ENCODE measurements around the gene SHFL.

Gene SHFL

DNA sequence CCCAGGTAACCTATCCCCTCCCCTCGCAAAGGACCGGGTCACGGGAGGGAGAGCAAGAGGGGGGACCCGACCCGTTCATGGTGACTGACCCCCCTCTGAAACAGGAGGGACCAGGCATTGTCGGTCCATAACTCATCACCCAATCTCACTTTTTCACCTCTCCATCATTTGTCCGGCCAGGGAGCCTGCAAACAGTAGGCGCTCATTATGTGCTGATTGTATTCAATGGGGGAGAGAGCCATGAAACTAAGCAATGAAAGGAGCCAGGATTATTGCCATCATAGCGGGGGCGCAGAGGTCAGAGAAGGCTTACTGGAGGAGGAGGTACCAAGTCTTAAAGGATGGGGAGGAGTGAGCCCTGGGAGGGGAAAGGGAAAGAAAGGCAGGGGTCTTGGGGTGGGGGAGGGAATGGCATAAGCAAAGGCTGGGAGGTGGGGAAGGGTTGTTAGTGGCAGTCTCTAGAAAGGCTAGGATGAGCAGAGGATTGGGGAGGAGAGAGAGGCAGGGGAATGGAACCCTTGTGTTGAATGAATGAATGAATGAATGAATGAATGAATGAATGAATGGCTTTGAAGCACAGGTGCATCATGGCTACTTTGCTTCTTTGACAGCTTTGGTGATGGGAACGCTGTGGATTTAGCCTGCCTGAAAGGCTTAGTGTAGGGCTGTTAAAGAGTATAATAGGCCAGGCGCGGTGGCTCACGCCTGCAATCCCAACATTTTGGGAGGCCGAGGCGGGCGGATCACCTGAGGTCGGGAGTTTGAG lies 1.4 kb downstream of the SHFL start:
- peaks cover 4% of the 10 kb centered on the region for H3K79me1 ChIP-seq (replicated peaks; ENCODE audit: low read length, poor library complexity, severe bottlenecking)
- peaks cover 9% of the 10 kb centered on the region for H3K4me1 ChIP-seq (ENCODE audit: control insufficient read depth, insufficient read depth, low read depth, low read length)
- no peak overlapping the region for H3K27ac ChIP-seq (ENCODE audit: low read length, poor library complexity, severe bottlenecking)
- H3K9me3 ChIP-seq (ENCODE audit: control insufficient read depth, low read length), result no peaks in the 10 kb centered on the region
- peak overlapping the region; percentile 72 for H3K4me2 ChIP-seq (ENCODE audit: low read length, poor library complexity, severe bottlenecking)
- no peak overlapping the region for H2BK120ac ChIP-seq (ENCODE audit: low read depth, low read length)
- H3K23ac ChIP-seq (ENCODE audit: low read length in 2 of 2), result peak overlapping the region in 1 of 2 experiments; percentile 10
- H2AK5ac ChIP-seq (ENCODE audit: low read length, severe bottlenecking), result no peak overlapping the region
- no peak overlapping the region for H2BK12ac ChIP-seq (ENCODE audit: low read length in 2 of 2)
- H3K4ac ChIP-seq (ENCODE audit: low read depth in 1 of 2, low read length in 2 of 2), result no peak overlapping the region
- H3K36me3 ChIP-seq (ENCODE audit: control insufficient read depth in 1 of 2, insufficient read depth in 2 of 2, low read depth in 1 of 2, low read length in 2 of 2), result peaks cover 33 to 34% of the 10 kb centered on the region in 2 experiments
- no peak for DNase-seq
- peak overlapping the region; percentile 95 for H3K9ac ChIP-seq (ENCODE audit: low read length)
- H2AFZ ChIP-seq (ENCODE audit: low read depth, low read length), result no peak overlapping the region
- H2BK5ac ChIP-seq (ENCODE audit: low read depth, low read length, poor library complexity, severe bottlenecking), result no peak overlapping the region
- H3K14ac ChIP-seq (ENCODE audit: low read length in 2 of 2), result no peak overlapping the region
- H3K4me3 ChIP-seq (ENCODE audit: insufficient read depth in 1 of 2, low read depth in 1 of 2, low read length in 2 of 2), result peak overlapping the region in 1 of 2 experiments; percentile 93
- H4K91ac ChIP-seq (ENCODE audit: low read length), result no peak overlapping the region
- H3K18ac ChIP-seq (ENCODE audit: low read depth in 1 of 2, low read length in 2 of 2), result no peak overlapping the region
- WGBS, result 83% methylated on average over 17 of the region's 18 CpGs
- peak overlapping the region; percentile 19 for H4K8ac ChIP-seq (ENCODE audit: low read length)
- H2BK15ac ChIP-seq (ENCODE audit: low read depth, poor library complexity, severe bottlenecking), result no peak overlapping the region
- H3K27me3 ChIP-seq (ENCODE audit: control insufficient read depth in 1 of 2, insufficient read depth in 1 of 2, low read length in 2 of 2), result no peaks in the 10 kb centered on the region

DNA sequence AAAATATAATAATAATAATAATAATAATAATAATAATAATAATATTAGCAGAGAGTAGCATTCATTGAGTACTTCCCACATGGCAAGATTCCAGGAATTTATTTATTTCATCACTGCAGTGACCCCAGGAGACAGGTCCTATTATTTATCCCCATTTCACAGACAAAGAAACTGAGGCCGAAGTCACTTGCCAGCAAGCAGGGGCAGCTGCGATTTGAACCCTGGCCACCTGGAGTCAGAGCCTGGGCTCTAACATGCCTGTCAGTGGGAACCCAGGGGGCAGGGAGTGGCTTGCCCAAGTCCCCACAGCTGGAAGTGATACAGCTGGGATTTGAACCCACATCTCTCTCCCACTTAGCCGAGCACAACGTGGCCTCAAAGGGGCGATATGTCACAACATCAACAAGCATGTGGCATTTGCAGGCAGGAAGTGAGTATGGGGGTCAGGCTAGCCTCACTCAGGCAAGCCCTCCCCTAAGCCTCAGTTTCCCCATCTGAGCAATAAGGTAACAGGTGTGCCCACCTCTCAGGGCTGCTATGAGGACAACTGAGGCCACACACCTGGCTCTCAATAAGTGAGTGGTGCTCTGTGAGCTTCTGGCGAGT lies 2.9 kb downstream of the SHFL start:
- peaks cover 9% of the 10 kb centered on the region for H3K4me1 ChIP-seq (ENCODE audit: control insufficient read depth, insufficient read depth, low read depth, low read length)
- peaks cover 44 to 49% of the 10 kb centered on the region in 2 experiments for H3K36me3 ChIP-seq (ENCODE audit: control insufficient read depth in 1 of 2, insufficient read depth in 2 of 2, low read depth in 1 of 2, low read length in 2 of 2)
- no peak overlapping the region for H2BK120ac ChIP-seq (ENCODE audit: low read depth, low read length)
- H3K18ac ChIP-seq (ENCODE audit: low read depth in 1 of 2, low read length in 2 of 2), result no peak overlapping the region
- H2BK5ac ChIP-seq (ENCODE audit: low read depth, low read length, poor library complexity, severe bottlenecking), result no peak overlapping the region
- H4K91ac ChIP-seq (ENCODE audit: low read length), result no peak overlapping the region
- no peak for DNase-seq
- no peak overlapping the region for H3K4me2 ChIP-seq (ENCODE audit: low read length, poor library complexity, severe bottlenecking)
- H3K23ac ChIP-seq (ENCODE audit: low read length in 2 of 2), result no peak overlapping the region
- no peak overlapping the region for H4K8ac ChIP-seq (ENCODE audit: low read length)
- no peak overlapping the region for H3K4ac ChIP-seq (ENCODE audit: low read depth in 1 of 2, low read length in 2 of 2)
- H3K4me3 ChIP-seq (ENCODE audit: insufficient read depth in 1 of 2, low read depth in 1 of 2, low read length in 2 of 2), result no peak overlapping the region
- no peaks in the 10 kb centered on the region for H3K9me3 ChIP-seq (ENCODE audit: control insufficient read depth, low read length)
- no peak overlapping the region for H3K27ac ChIP-seq (ENCODE audit: low read length, poor library complexity, severe bottlenecking)
- no peak overlapping the region for H3K9ac ChIP-seq (ENCODE audit: low read length)
- no peak overlapping the region for H2BK12ac ChIP-seq (ENCODE audit: low read length in 2 of 2)
- no peak overlapping the region for H2AFZ ChIP-seq (ENCODE audit: low read depth, low read length)
- H3K27me3 ChIP-seq (ENCODE audit: control insufficient read depth in 1 of 2, insufficient read depth in 1 of 2, low read length in 2 of 2), result no peaks in the 10 kb centered on the region
- no peak overlapping the region for H2BK15ac ChIP-seq (ENCODE audit: low read depth, poor library complexity, severe bottlenecking)
- H3K14ac ChIP-seq (ENCODE audit: low read length in 2 of 2), result no peak overlapping the region
- H2AK5ac ChIP-seq (ENCODE audit: low read length, severe bottlenecking), result no peak overlapping the region
- 94% methylated on average over 6 of the region's 6 CpGs for WGBS
- H3K79me1 ChIP-seq (replicated peaks; ENCODE audit: low read length, poor library complexity, severe bottlenecking), result peaks cover 4% of the 10 kb centered on the region

DNA sequence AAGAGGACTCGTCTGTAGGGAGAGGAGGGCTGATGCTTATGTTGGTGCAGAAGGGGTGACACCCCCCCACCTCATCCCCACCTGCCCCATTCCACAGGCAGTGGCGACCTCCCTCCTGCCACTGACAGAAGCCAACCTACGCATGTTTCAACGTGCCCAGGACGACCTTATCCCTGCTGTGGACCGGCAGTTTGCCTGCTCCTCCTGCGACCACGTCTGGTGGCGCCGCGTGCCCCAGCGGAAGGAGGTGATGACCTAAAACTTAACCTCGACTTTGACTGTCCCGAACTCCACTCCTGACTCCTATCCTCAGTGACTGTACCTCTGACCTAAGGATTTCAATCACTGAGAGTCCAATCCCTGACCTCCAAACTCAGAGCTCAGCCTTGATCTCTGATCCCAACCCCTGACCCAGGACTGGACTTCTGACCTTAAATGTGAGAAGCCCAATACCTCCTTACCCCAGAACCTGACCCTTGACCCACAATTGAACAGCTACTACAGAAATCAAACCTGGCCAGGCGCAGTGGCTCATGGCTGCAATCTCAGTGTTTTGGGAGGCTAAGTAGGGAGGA lies 3.8 kb downstream of the SHFL start:
- H3K79me1 ChIP-seq (replicated peaks; ENCODE audit: low read length, poor library complexity, severe bottlenecking), result peaks cover 4% of the 10 kb centered on the region
- H2AK5ac ChIP-seq (ENCODE audit: low read length, severe bottlenecking), result no peak overlapping the region
- no peak overlapping the region for H2BK5ac ChIP-seq (ENCODE audit: low read depth, low read length, poor library complexity, severe bottlenecking)
- no peak overlapping the region for H3K4me3 ChIP-seq (ENCODE audit: insufficient read depth in 1 of 2, low read depth in 1 of 2, low read length in 2 of 2)
- WGBS, result 82% methylated on average over 14 of the region's 15 CpGs
- no peak overlapping the region for H3K18ac ChIP-seq (ENCODE audit: low read depth in 1 of 2, low read length in 2 of 2)
- DNase-seq, result no peak
- no peak overlapping the region for H3K23ac ChIP-seq (ENCODE audit: low read length in 2 of 2)
- H3K9ac ChIP-seq (ENCODE audit: low read length), result no peak overlapping the region
- no peak overlapping the region for H2AFZ ChIP-seq (ENCODE audit: low read depth, low read length)
- no peaks in the 10 kb centered on the region for H3K27me3 ChIP-seq (ENCODE audit: control insufficient read depth in 1 of 2, insufficient read depth in 1 of 2, low read length in 2 of 2)
- H3K4me2 ChIP-seq (ENCODE audit: low read length, poor library complexity, severe bottlenecking), result no peak overlapping the region
- no peak overlapping the region for H2BK15ac ChIP-seq (ENCODE audit: low read depth, poor library complexity, severe bottlenecking)
- no peak overlapping the region for H3K14ac ChIP-seq (ENCODE audit: low read length in 2 of 2)
- H3K4ac ChIP-seq (ENCODE audit: low read depth in 1 of 2, low read length in 2 of 2), result no peak overlapping the region
- no peak overlapping the region for H4K91ac ChIP-seq (ENCODE audit: low read length)
- H3K27ac ChIP-seq (ENCODE audit: low read length, poor library complexity, severe bottlenecking), result no peak overlapping the region
- peaks cover 9% of the 10 kb centered on the region for H3K4me1 ChIP-seq (ENCODE audit: control insufficient read depth, insufficient read depth, low read depth, low read length)
- no peaks in the 10 kb centered on the region for H3K9me3 ChIP-seq (ENCODE audit: control insufficient read depth, low read length)
- H2BK120ac ChIP-seq (ENCODE audit: low read depth, low read length), result no peak overlapping the region
- no peak overlapping the region for H2BK12ac ChIP-seq (ENCODE audit: low read length in 2 of 2)
- peaks cover 44 to 49% of the 10 kb centered on the region in 2 experiments for H3K36me3 ChIP-seq (ENCODE audit: control insufficient read depth in 1 of 2, insufficient read depth in 2 of 2, low read depth in 1 of 2, low read length in 2 of 2)
- H4K8ac ChIP-seq (ENCODE audit: low read length), result no peak overlapping the region

DNA sequence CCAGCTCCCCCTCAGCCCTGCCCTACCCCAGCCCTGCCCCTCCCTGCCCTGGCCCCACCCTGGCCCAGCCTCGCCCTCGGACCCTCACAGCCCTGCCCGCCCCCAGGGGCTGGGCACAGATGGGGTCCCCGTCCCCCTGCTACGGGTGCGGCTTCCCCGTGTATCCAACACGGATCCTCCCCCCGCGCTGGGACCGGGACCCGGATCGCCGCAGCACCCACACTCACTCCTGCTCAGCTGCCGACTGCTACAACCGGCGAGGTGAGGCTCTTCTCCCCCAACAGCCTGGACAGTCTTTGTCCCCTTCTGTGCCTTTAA lies 5.2 kb downstream of the SHFL start:
- H3K4me1 ChIP-seq (ENCODE audit: control insufficient read depth, insufficient read depth, low read depth, low read length), result peaks cover 10% of the 10 kb centered on the region
- no peak overlapping the region for H2BK12ac ChIP-seq (ENCODE audit: low read length in 2 of 2)
- no peak overlapping the region for H3K4me2 ChIP-seq (ENCODE audit: low read length, poor library complexity, severe bottlenecking)

More for the DNA sequence above, 5.2 kb downstream of the SHFL start:
- Histone ChIP-seq H2BK5ac (ENCODE audit: low read depth, low read length, poor library complexity, severe bottlenecking) (no peak overlapping the region), H3K27me3 (ENCODE audit: control insufficient read depth in 1 of 2, insufficient read depth in 1 of 2, low read length in 2 of 2) (no peaks in the 10 kb centered on the region), H3K18ac (ENCODE audit: low read depth in 1 of 2, low read length in 2 of 2) (no peak overlapping the region), H3K27ac (ENCODE audit: low read length, poor library complexity, severe bottlenecking) (no peak overlapping the region), H3K23ac (ENCODE audit: low read length in 2 of 2) (no peak overlapping the region), H3K36me3 (ENCODE audit: control insufficient read depth in 1 of 2, insufficient read depth in 2 of 2, low read depth in 1 of 2, low read length in 2 of 2) (peaks cover 44 to 49% of the 10 kb centered on the region in 2 experiments), H3K9ac (ENCODE audit: low read length) (no peak overlapping the region), H2AK5ac (ENCODE audit: low read length, severe bottlenecking) (no peak overlapping the region), H2BK120ac (ENCODE audit: low read depth, low read length) (no peak overlapping the region), H4K8ac (ENCODE audit: low read length) (no peak overlapping the region), H3K4me3 (ENCODE audit: insufficient read depth in 1 of 2, low read depth in 1 of 2, low read length in 2 of 2) (no peak overlapping the region), H3K4ac (ENCODE audit: low read depth in 1 of 2, low read length in 2 of 2) (no peak overlapping the region), H2AFZ (ENCODE audit: low read depth, low read length) (no peak overlapping the region), H2BK15ac (ENCODE audit: low read depth, poor library complexity, severe bottlenecking) (no peak overlapping the region), H3K79me1 (replicated peaks; ENCODE audit: low read length, poor library complexity, severe bottlenecking) (peaks cover 2% of the 10 kb centered on the region), H3K9me3 (ENCODE audit: control insufficient read depth, low read length) (no peaks in the 10 kb centered on the region), H3K14ac (ENCODE audit: low read length in 2 of 2) (no peak overlapping the region), H4K91ac (ENCODE audit: low read length) (no peak overlapping the region)
- DNase-seq, result no peak
- WGBS, result 94% methylated on average over 17 of the region's 17 CpGs
